ENCODE measurements around the gene GRAMD1B. TPM values are rescaled to one million over a fixed set of nuclear protein-coding genes. Genes with fewer than 3 reads are reported as not detected.
"Not testable (repeated sequence)": the region's sequence is repeated elsewhere in the genome, so short reads cannot be mapped to it uniquely, and the experiment has no call there.

The GRAMD1B gene
- total and polyA plus RNA-seq, 5 donors from 2014 or later = 1.7 to 10.8 (median 5.3) TPM

DNA sequence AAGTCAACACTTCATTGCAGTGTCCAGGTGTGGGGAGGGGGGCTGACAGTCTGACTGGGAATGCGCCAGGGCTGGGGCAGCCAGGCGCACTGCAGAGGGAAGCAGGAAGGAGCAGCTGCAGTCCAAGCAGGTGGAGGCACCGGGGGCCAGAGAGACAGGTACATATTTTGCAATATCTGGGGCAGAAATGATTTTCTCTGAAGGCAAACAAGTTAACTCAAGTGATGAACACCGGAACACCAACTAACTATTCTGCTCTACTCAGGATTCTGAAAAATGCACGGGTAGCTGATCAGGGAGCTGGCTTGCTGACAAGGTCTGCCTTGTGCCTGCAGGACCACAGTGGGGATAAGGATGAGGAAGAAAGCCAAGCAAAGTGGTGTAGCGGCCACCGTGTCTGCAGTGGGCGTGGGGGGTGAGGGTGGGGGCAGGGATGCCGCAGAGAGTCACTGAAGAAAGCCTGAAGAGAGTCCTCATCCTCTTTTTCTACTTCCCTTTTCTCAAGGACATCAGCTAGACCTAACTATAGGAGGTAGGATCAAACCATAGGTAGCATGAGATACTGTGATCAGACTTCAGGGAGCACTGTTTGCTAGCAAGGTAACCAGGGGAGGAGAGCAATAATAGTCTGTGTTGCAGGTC, 141.0 kb downstream of the GRAMD1B start:
- H3K36me3 ChIP-seq (ENCODE audit: control insufficient read depth, insufficient read depth, low read length) = no peaks in the 10 kb centered on the region
- no peaks in the 10 kb centered on the region for H3K4me1 Mint-ChIP-seq
- H3K9me3 ChIP-seq (ENCODE audit: control insufficient read depth in 2 of 2, low read length in 2 of 2) = no peaks in the 10 kb centered on the region
- no peak overlapping the region for H3K4me3 Mint-ChIP-seq
- ATAC-seq (ENCODE audit: low read depth in 2 of 2) (no peak), DNase-seq (no peak)
- no peaks in the 10 kb centered on the region for H3K4me1 ChIP-seq (ENCODE audit: control insufficient read depth, insufficient read depth, low read length, poor library complexity, severe bottlenecking)
- no peak overlapping the region for H3K27ac ChIP-seq (ENCODE audit: insufficient read depth, low read length, poor library complexity, severe bottlenecking)
- peaks cover 0 to 2% (median 0%) of the 10 kb centered on the region in 7 donors for H3K9me3 Mint-ChIP-seq
- peaks cover 3% of the 10 kb centered on the region for H3K36me3 Mint-ChIP-seq
- no peaks in the 10 kb centered on the region for H3K27me3 ChIP-seq (ENCODE audit: control insufficient read depth, insufficient read depth, low read length)
- H3K4me3 ChIP-seq (ENCODE audit: low read depth, low read length) = no peak overlapping the region
- no peak overlapping the region for H3K27ac Mint-ChIP-seq
- no peaks in the 10 kb centered on the region for H3K27me3 Mint-ChIP-seq

DNA sequence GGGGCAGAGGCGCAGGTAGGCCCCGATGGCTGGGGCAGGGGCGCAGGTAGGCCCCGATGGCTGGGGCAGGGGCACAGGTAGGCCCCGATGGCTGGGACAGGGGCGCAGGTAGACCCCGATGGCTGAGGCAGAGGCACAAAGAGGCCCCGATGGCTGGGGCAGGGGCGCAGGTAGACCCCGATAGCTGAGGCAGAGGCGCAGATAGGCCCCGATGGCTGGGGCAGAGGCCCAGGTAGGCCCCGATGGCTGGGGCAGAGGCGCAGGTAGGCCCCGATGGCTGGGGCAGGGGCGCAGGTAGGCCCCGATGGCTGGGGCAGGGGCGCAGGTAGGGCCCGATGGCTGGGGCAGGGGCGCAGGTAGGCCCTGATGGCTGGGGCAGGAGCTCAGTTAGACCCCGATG, 142.7 kb downstream of the GRAMD1B start:
- H3K4me3 Mint-ChIP-seq; H3K9me3 ChIP-seq (ENCODE audit: control insufficient read depth in 2 of 2, low read length in 2 of 2); ATAC-seq (ENCODE audit: low read depth in 2 of 2); DNase-seq; H3K9me3 Mint-ChIP-seq; H3K4me3 ChIP-seq (ENCODE audit: low read depth, low read length); H3K27me3 ChIP-seq (ENCODE audit: control insufficient read depth, insufficient read depth, low read length); H3K36me3 Mint-ChIP-seq; H3K36me3 ChIP-seq (ENCODE audit: control insufficient read depth, insufficient read depth, low read length); H3K27me3 Mint-ChIP-seq; H3K4me1 ChIP-seq (ENCODE audit: control insufficient read depth, insufficient read depth, low read length, poor library complexity, severe bottlenecking); H3K27ac ChIP-seq (ENCODE audit: insufficient read depth, low read length, poor library complexity, severe bottlenecking): not testable (repeated sequence)
- Mint-ChIP-seq H3K27ac (peak overlapping the region in 1 of 3 donors; percentile 24), H3K4me1 (peaks cover 4 to 12% (median 5%) of the 10 kb centered on the region in 4 donors)

DNA sequence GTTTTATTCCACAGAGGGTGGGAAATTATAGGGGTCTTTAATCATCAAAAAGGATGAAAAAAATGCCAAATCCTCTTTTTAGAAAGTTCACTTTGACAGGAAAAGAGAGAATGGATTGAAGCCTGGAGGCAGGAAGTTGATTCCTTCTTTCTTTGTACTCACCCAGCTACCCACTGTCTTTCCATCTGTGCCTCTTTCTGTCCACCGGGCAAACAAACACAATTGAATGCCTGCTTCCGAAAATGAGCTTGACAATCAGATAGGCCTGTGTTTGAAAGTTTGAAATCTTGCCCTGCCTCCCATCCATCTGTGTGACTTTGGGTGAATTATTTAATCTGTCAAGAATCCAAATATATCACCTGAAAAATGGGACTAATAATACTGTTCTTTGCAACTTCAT, 143.2 kb downstream of the GRAMD1B start:
- H3K4me3 Mint-ChIP-seq = no peak overlapping the region
- Histone ChIP-seq H3K4me3 (ENCODE audit: low read depth, low read length) (no peak overlapping the region), H3K9me3 (ENCODE audit: control insufficient read depth in 2 of 2, low read length in 2 of 2) (no peaks in the 10 kb centered on the region), H3K36me3 (ENCODE audit: control insufficient read depth, insufficient read depth, low read length) (no peaks in the 10 kb centered on the region), H3K27ac (ENCODE audit: insufficient read depth, low read length, poor library complexity, severe bottlenecking) (no peak overlapping the region), H3K27me3 (ENCODE audit: control insufficient read depth, insufficient read depth, low read length) (no peaks in the 10 kb centered on the region), H3K4me1 (ENCODE audit: control insufficient read depth, insufficient read depth, low read length, poor library complexity, severe bottlenecking) (peaks cover 6% of the 10 kb centered on the region)
- peaks cover 0 to 2% (median 0%) of the 10 kb centered on the region in 7 donors for H3K9me3 Mint-ChIP-seq
- no peaks in the 10 kb centered on the region for H3K36me3 Mint-ChIP-seq
- peaks cover 4 to 12% (median 5%) of the 10 kb centered on the region in 4 donors for H3K4me1 Mint-ChIP-seq
- ATAC-seq (ENCODE audit: low read depth in 2 of 2) (no peak), DNase-seq (no peak)
- no peak overlapping the region for H3K27ac Mint-ChIP-seq
- no peaks in the 10 kb centered on the region for H3K27me3 Mint-ChIP-seq

DNA sequence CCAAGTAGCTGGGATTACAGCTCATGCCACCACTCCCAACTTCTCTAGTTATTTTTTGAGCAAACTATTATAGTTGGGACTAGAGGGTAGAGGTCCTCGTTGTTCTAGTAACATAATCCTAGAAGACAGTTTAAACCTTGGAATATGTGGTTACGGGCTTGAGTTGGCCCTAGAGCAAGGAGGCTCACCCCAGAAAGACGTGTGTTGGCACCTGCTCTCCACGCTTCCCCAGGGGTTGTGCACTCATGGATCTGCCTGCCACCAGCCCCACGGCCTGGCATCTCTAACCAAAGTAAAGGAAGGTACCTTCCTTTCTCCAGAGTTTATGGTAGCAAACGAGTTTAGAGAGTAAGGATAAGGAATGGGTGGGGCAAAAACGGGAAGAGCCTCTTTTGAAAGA, 145.4 kb downstream of the GRAMD1B start:
- Histone ChIP-seq H3K27me3 (ENCODE audit: control insufficient read depth, insufficient read depth, low read length) (no peaks in the 10 kb centered on the region), H3K36me3 (ENCODE audit: control insufficient read depth, insufficient read depth, low read length) (no peaks in the 10 kb centered on the region), H3K4me3 (ENCODE audit: low read depth, low read length) (no peak overlapping the region), H3K9me3 (ENCODE audit: control insufficient read depth in 2 of 2, low read length in 2 of 2) (no peaks in the 10 kb centered on the region), H3K4me1 (ENCODE audit: control insufficient read depth, insufficient read depth, low read length, poor library complexity, severe bottlenecking) (peaks cover 7% of the 10 kb centered on the region), H3K27ac (ENCODE audit: insufficient read depth, low read length, poor library complexity, severe bottlenecking) (no peak overlapping the region)
- Mint-ChIP-seq H3K4me1 (peaks cover 4 to 14% (median 5%) of the 10 kb centered on the region in 4 donors), H3K9me3 (peaks cover 0 to 2% (median 0%) of the 10 kb centered on the region in 7 donors), H3K36me3 (no peaks in the 10 kb centered on the region), H3K27me3 (no peaks in the 10 kb centered on the region), H3K27ac (no peak overlapping the region), H3K4me3 (no peak overlapping the region)
- ATAC-seq (ENCODE audit: low read depth in 2 of 2) (no peak), DNase-seq (no peak)

DNA sequence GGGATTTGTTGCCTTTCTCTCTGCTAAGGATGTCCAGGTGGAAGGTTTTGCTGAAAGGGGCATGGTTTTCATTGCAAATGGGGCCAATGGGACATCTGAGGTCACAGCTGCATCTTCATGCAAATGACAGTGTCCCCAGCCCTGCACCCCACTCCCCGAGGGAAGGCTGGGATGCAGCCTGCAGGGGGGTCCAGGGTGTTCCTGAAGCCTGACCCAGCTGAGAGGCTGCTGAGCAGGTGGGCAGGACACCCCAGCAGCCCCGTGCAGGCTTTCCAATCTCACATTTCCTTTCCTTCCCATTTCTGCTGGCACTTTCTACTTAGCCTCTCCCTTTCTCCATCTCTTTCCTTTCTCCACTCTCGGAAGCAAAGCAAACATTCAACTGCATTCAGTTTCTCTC, 146.0 kb downstream of the GRAMD1B start:
- H3K4me1 Mint-ChIP-seq = peaks cover 4 to 21% (median 10%) of the 10 kb centered on the region in 4 donors
- no peaks in the 10 kb centered on the region for H3K36me3 ChIP-seq (ENCODE audit: control insufficient read depth, insufficient read depth, low read length)
- peaks cover 12% of the 10 kb centered on the region for H3K4me1 ChIP-seq (ENCODE audit: control insufficient read depth, insufficient read depth, low read length, poor library complexity, severe bottlenecking)
- H3K27me3 Mint-ChIP-seq = no peaks in the 10 kb centered on the region
- ATAC-seq (ENCODE audit: low read depth in 2 of 2) (no peak), DNase-seq (no peak)
- no peak overlapping the region for H3K27ac ChIP-seq (ENCODE audit: insufficient read depth, low read length, poor library complexity, severe bottlenecking)
- H3K9me3 Mint-ChIP-seq = peaks cover 0 to 2% (median 0%) of the 10 kb centered on the region in 7 donors
- H3K36me3 Mint-ChIP-seq = no peaks in the 10 kb centered on the region
- H3K27me3 ChIP-seq (ENCODE audit: control insufficient read depth, insufficient read depth, low read length) = no peaks in the 10 kb centered on the region
- peak overlapping the region; percentile 53 for H3K4me3 ChIP-seq (ENCODE audit: low read depth, low read length)
- H3K27ac Mint-ChIP-seq = peak overlapping the region in 2 of 3 donors; percentile 0 to 53
- H3K4me3 Mint-ChIP-seq = no peak overlapping the region
- H3K9me3 ChIP-seq (ENCODE audit: control insufficient read depth in 2 of 2, low read length in 2 of 2) = no peaks in the 10 kb centered on the region

DNA sequence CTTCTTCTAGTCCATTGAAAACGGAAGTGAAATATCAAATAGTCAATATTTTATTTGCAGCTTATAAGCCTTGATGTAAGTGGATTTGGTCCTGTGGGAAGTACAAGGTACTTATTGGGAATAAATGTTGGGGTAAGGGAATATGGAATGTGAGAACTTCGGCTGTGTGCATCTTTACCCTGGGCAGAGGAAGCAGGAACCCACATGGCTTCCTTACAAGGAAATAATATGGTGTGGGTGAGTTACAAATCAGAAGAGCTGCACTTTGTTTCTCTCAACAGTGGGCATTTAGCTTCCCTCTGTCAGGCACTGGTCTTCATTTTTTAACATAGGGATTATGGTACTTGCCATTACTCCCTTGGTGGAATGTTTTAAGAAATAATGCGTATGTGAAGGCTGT, 146.4 kb downstream of the GRAMD1B start:
- Mint-ChIP-seq H3K4me1 (peaks cover 4 to 21% (median 10%) of the 10 kb centered on the region in 4 donors), H3K36me3 (no peaks in the 10 kb centered on the region), H3K4me3 (peak overlapping the region in 1 of 4 donors; percentile 71), H3K27me3 (no peaks in the 10 kb centered on the region), H3K9me3 (peaks cover 0 to 2% (median 0%) of the 10 kb centered on the region in 7 donors), H3K27ac (peak overlapping the region in 2 of 3 donors; percentile 0 to 53)
- H3K27me3 ChIP-seq (ENCODE audit: control insufficient read depth, insufficient read depth, low read length) = no peaks in the 10 kb centered on the region
- no peaks in the 10 kb centered on the region for H3K9me3 ChIP-seq (ENCODE audit: control insufficient read depth in 2 of 2, low read length in 2 of 2)
- DNase-seq = no peak
- no peak overlapping the region for H3K27ac ChIP-seq (ENCODE audit: insufficient read depth, low read length, poor library complexity, severe bottlenecking)
- H3K4me1 ChIP-seq (ENCODE audit: control insufficient read depth, insufficient read depth, low read length, poor library complexity, severe bottlenecking) = peaks cover 12% of the 10 kb centered on the region
- ATAC-seq (ENCODE audit: low read depth in 2 of 2) = no peak
- peak overlapping the region; percentile 53 for H3K4me3 ChIP-seq (ENCODE audit: low read depth, low read length)
- H3K36me3 ChIP-seq (ENCODE audit: control insufficient read depth, insufficient read depth, low read length) = no peaks in the 10 kb centered on the region

DNA sequence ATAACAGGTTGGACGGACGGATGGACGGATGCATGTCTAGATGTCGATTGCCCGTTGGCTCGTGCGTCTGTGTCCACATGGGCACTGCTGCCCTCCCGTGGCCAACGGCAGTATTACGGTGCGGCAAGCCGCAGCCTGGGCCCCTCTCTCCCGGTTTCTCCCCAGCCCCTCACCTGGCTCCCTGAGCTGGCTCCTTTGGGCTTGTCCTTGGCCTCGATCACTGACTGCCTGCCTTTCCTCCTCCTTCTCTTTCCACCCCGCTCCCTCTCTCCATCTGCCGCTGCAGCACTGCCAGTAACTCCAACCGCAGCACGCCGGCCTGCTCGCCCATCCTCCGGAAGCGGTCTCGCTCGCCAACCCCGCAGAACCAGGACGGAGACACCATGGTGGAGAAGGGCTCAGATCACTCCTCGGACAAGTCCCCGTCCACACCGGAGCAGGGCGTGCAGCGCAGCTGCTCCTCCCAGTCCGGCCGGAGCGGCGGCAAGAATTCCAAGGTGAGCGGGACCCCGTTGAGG, 147.1 kb downstream of the GRAMD1B start:
- ATAC-seq (ENCODE audit: low read depth in 2 of 2) (peak; percentile 40 to 63), DNase-seq (peak; percentile 34 to 53 (median 36))
- H3K4me3 Mint-ChIP-seq = peak overlapping the region in 2 of 4 donors; percentile 57 to 71
- H3K4me1 Mint-ChIP-seq = peaks cover 4 to 21% (median 10%) of the 10 kb centered on the region in 4 donors
- Histone ChIP-seq H3K27ac (ENCODE audit: insufficient read depth, low read length, poor library complexity, severe bottlenecking) (no peak overlapping the region), H3K27me3 (ENCODE audit: control insufficient read depth, insufficient read depth, low read length) (no peaks in the 10 kb centered on the region), H3K9me3 (ENCODE audit: control insufficient read depth in 2 of 2, low read length in 2 of 2) (no peaks in the 10 kb centered on the region), H3K4me1 (ENCODE audit: control insufficient read depth, insufficient read depth, low read length, poor library complexity, severe bottlenecking) (peaks cover 12% of the 10 kb centered on the region), H3K4me3 (ENCODE audit: low read depth, low read length) (peak overlapping the region; percentile 53), H3K36me3 (ENCODE audit: control insufficient read depth, insufficient read depth, low read length) (no peaks in the 10 kb centered on the region)
- H3K27ac Mint-ChIP-seq = no peak overlapping the region
- no peaks in the 10 kb centered on the region for H3K27me3 Mint-ChIP-seq
- H3K36me3 Mint-ChIP-seq = no peaks in the 10 kb centered on the region
- H3K9me3 Mint-ChIP-seq = peaks cover 0 to 2% (median 0%) of the 10 kb centered on the region in 7 donors
